ENCODE data around the gene UNK. TPM values are rescaled to one million over a fixed set of nuclear protein-coding genes. Genes with fewer than 3 reads are reported as not detected.

UNK gene
- total and polyA plus RNA-seq, 2 of the 13 experiments (the other 11 are each of a cell fraction or from before 2014, with no cell fraction given) = 31.6 to 33.0 TPM

DNA sequence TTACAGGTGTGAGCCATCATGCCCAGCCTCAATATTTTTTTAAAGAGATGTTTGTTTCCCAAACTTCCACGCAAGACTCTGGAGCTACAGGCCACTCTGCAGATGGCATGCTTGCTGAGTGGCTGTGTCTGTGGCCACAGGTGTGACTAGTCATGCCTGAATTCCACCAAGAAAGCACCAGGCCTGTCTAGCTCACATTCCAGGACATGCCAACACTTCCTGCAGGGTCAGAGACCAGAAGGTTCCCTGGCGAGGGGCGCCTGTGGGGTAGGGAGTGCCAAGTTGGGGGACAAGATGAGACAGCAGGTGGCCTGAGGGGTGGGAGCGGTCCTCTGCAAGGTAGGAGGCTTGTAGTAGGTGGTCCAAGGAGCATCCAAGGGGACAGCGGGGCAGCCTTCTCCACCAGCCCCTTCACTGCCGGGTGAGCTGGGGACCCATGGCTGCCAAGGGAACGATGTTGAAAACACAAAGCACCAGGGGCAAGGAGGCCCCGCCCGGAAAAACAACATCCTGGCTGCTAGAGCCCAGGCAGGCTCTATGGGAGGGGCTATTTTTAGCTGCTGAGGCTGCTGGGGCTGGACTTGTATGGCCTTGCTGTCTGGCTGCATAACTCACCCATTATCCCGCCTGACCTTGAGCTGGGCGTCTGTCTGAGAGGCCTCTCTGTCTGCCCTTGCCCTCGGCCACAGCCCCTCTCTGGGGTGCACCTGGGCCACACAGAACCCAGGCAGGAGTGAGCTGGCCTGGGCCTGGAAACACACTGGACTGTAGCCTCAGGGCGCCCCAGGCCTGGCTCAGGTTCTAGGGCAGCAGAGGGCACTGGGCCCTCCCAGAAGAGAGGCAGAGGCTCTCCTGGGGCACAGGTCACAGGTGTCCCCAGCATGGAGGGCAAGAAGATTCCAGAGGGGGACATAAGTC lies 88.1 kb downstream of the UNK start (continued):
- TF ChIP-seq BCL6 (CRISPR knock-in tag; IDR thresholded peaks at IDR 0.05) (peak; percentile 94), GTF2F1 (IDR thresholded peaks at IDR 0.05; ENCODE audit: low read length) (no peak), GABPB1 (CRISPR knock-in tag; IDR thresholded peaks at IDR 0.05) (peak; percentile 79), MED8 (CRISPR knock-in tag; IDR thresholded peaks at IDR 0.05; ENCODE audit: insufficient replicate concordance) (peak; percentile 25), ATM (IDR thresholded peaks at IDR 0.05; ENCODE audit: borderline replicate concordance) (no peak), MBD4 (IDR thresholded peaks at IDR 0.05; ENCODE audit: borderline replicate concordance, low read length) (no peak), DPF2 (CRISPR knock-in tag; IDR thresholded peaks at IDR 0.05; ENCODE audit: borderline replicate concordance, low read depth) (peak; percentile 80; the same call in 1 of the 2 replicates), HNRNPL (IDR thresholded peaks at IDR 0.05; ENCODE audit: low read depth, low read length) (peak; percentile 99), SIX1 (CRISPR knock-in tag; IDR thresholded peaks at IDR 0.05; ENCODE audit: borderline replicate concordance) (0 out of 2 replicates have a peak, but pooled peaks have one; percentile 26), FLYWCH1 (CRISPR knock-in tag; IDR thresholded peaks at IDR 0.05) (no peak), ZNF766 (CRISPR knock-in tag; IDR thresholded peaks at IDR 0.05; ENCODE audit: borderline replicate concordance) (peak; percentile 81), KLF12 (CRISPR knock-in tag; IDR thresholded peaks at IDR 0.05; ENCODE audit: borderline replicate concordance) (peak; percentile 90), ARID2 (CRISPR knock-in tag; IDR thresholded peaks at IDR 0.05; ENCODE audit: borderline replicate concordance) (peak; percentile 87), ZNF644 (CRISPR knock-in tag; IDR thresholded peaks at IDR 0.05; ENCODE audit: low read depth) (no peak), FOXM1 (CRISPR knock-in tag; IDR thresholded peaks at IDR 0.05) (no peak), ZNF567 (CRISPR knock-in tag; IDR thresholded peaks at IDR 0.05; ENCODE audit: borderline replicate concordance) (peak; percentile 85), ATRX (CRISPR knock-in tag; IDR thresholded peaks at IDR 0.05; ENCODE audit: borderline replicate concordance) (no peak), ZMYM4 (CRISPR knock-in tag; IDR thresholded peaks at IDR 0.05) (peak; percentile 58)
- TF ChIP-seq, protein P1, sequence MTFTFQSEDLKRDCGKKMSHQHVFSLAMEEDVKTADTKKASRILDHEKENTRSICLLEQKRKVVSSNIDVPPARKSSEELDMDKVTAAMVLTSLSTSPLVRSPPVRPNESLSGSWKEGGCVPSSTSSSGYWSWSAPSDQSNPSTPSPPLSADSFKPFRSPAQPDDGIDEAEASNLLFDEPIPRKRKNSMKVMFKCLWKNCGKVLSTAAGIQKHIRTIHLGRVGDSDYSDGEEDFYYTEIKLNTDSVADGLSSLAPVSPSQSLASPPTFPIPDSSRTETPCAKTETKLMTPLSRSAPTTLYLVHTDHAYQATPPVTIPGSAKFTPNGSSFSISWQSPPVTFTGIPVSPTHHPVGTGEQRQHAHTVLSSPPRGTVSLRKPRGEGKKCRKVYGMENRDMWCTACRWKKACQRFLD (CRISPR knock-in tag; IDR thresholded peaks at IDR 0.05; ENCODE audit: borderline replicate concordance) = peak; percentile 42; the same call in 1 of the 2 replicates
- TF ChIP-seq, protein P2, sequence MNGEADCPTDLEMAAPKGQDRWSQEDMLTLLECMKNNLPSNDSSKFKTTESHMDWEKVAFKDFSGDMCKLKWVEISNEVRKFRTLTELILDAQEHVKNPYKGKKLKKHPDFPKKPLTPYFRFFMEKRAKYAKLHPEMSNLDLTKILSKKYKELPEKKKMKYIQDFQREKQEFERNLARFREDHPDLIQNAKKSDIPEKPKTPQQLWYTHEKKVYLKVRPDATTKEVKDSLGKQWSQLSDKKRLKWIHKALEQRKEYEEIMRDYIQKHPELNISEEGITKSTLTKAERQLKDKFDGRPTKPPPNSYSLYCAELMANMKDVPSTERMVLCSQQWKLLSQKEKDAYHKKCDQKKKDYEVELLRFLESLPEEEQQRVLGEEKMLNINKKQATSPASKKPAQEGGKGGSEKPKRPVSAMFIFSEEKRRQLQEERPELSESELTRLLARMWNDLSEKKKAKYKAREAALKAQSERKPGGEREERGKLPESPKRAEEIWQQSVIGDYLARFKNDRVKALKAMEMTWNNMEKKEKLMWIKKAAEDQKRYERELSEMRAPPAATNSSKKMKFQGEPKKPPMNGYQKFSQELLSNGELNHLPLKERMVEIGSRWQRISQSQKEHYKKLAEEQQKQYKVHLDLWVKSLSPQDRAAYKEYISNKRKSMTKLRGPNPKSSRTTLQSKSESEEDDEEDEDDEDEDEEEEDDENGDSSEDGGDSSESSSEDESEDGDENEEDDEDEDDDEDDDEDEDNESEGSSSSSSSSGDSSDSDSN (CRISPR knock-in tag; IDR thresholded peaks at IDR 0.05) = peak; percentile 98
- TF ChIP-seq, protein P3, sequence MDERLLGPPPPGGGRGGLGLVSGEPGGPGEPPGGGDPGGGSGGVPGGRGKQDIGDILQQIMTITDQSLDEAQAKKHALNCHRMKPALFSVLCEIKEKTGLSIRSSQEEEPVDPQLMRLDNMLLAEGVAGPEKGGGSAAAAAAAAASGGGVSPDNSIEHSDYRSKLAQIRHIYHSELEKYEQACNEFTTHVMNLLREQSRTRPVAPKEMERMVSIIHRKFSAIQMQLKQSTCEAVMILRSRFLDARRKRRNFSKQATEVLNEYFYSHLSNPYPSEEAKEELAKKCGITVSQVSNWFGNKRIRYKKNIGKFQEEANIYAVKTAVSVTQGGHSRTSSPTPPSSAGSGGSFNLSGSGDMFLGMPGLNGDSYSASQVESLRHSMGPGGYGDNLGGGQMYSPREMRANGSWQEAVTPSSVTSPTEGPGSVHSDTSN (CRISPR knock-in tag; IDR thresholded peaks at IDR 0.05) = no peak
- TF ChIP-seq, protein P4, sequence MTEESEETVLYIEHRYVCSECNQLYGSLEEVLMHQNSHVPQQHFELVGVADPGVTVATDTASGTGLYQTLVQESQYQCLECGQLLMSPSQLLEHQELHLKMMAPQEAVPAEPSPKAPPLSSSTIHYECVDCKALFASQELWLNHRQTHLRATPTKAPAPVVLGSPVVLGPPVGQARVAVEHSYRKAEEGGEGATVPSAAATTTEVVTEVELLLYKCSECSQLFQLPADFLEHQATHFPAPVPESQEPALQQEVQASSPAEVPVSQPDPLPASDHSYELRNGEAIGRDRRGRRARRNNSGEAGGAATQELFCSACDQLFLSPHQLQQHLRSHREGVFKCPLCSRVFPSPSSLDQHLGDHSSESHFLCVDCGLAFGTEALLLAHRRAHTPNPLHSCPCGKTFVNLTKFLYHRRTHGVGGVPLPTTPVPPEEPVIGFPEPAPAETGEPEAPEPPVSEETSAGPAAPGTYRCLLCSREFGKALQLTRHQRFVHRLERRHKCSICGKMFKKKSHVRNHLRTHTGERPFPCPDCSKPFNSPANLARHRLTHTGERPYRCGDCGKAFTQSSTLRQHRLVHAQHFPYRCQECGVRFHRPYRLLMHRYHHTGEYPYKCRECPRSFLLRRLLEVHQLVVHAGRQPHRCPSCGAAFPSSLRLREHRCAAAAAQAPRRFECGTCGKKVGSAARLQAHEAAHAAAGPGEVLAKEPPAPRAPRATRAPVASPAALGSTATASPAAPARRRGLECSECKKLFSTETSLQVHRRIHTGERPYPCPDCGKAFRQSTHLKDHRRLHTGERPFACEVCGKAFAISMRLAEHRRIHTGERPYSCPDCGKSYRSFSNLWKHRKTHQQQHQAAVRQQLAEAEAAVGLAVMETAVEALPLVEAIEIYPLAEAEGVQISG (CRISPR knock-in tag; IDR thresholded peaks at IDR 0.05) = peak; percentile 92

Data from HepG2 (cell line).